Measurements from ENCODE around the gene TIMP1. TPM values are rescaled to one million over a fixed set of nuclear protein-coding genes. Genes with fewer than 3 reads are reported as not detected.

Gene TIMP1
- total and polyA plus RNA-seq, 2 of the 13 experiments (the other 11 are each of a cell fraction or from before 2014, with no cell fraction given), result 12.3 to 45.8 TPM

DNA sequence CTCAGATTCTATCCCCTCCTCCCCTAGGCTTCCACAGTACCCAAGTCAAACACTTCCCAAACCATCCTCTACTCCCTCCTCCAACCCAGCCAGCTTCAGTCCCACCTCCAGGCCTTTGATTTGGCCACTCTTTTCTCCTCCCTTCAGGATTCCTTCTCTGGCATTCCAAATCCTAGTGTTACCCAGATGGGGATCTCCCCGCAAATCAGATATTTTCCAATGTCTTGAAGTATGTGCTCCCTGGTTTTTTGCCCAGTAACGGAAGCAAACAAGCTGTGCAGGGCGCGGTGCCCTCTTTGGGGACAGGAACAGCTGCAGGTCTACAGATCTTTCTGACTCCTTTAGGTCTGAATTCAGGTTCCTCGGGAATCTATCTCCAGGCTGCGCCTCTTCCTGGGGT lies 39.6 kb downstream of the TIMP1 start:
- ATAC-seq, result no peak
- H3K4me2 ChIP-seq (ENCODE audit: low read depth, low read length), result no peak overlapping the region
- H3K27me3 ChIP-seq (ENCODE audit: control insufficient read depth in 1 of 2, insufficient read depth in 2 of 2, low read length in 2 of 2), result peaks cover 0 to 13% of the 10 kb centered on the region in 2 experiments; a peak in 1 of 5 replicates
- 43% methylated on average over 6 of the region's 6 CpGs for WGBS (ENCODE audit: low lambda C conversion rate)
- H4K20me1 ChIP-seq (ENCODE audit: insufficient read depth, low read length), result no peaks in the 10 kb centered on the region
- H3K36me3 ChIP-seq (replicated peaks in 1 of 2; ENCODE audit: control insufficient read depth in 1 of 2, insufficient read depth in 2 of 2, low read length in 2 of 2), result no peaks in the 10 kb centered on the region
- no peaks in the 10 kb centered on the region for H3K9me3 ChIP-seq (ENCODE audit: low read length)
- no peaks in the 10 kb centered on the region for H3K79me2 ChIP-seq (ENCODE audit: insufficient read depth, low read length)
- FAIRE-seq, result no peak
- intact Hi-C loops (cut with micrococcal nuclease; ENCODE audit: unreplicated experiment) (no loop called here), in situ Hi-C loops (cut with HindIII; ENCODE audit: extremely low pct_ligation_motif_present, low pct_unique_long_range_greater_than_20kb) (no loop called here)
- H3K4me3 ChIP-seq (replicated peaks in 1 of 3; ENCODE audit: insufficient read depth in 1 of 3, low read depth in 2 of 3, low read length in 3 of 3), result no peak overlapping the region
- TF ChIP-seq, protein P1, sequence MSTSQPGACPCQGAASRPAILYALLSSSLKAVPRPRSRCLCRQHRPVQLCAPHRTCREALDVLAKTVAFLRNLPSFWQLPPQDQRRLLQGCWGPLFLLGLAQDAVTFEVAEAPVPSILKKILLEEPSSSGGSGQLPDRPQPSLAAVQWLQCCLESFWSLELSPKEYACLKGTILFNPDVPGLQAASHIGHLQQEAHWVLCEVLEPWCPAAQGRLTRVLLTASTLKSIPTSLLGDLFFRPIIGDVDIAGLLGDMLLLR (CRISPR knock-in tag; IDR thresholded peaks at IDR 0.05), result no peak
- TF ChIP-seq, protein P2, sequence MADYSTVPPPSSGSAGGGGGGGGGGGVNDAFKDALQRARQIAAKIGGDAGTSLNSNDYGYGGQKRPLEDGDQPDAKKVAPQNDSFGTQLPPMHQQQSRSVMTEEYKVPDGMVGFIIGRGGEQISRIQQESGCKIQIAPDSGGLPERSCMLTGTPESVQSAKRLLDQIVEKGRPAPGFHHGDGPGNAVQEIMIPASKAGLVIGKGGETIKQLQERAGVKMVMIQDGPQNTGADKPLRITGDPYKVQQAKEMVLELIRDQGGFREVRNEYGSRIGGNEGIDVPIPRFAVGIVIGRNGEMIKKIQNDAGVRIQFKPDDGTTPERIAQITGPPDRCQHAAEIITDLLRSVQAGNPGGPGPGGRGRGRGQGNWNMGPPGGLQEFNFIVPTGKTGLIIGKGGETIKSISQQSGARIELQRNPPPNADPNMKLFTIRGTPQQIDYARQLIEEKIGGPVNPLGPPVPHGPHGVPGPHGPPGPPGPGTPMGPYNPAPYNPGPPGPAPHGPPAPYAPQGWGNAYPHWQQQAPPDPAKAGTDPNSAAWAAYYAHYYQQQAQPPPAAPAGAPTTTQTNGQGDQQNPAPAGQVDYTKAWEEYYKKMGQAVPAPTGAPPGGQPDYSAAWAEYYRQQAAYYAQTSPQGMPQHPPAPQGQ (CRISPR knock-in tag; IDR thresholded peaks at IDR 0.05; ENCODE audit: borderline replicate concordance), result no peak
- TF ChIP-seq ZBTB40 (IDR thresholded peaks at IDR 0.05), result no peak
- no peak for TF ChIP-seq ZBTB40 (CRISPR knock-in tag; IDR thresholded peaks at IDR 0.05)
- no peak for TF ChIP-seq ZFYVE20 (CRISPR knock-in tag; IDR thresholded peaks at IDR 0.05; ENCODE audit: borderline replicate concordance, low read depth)
- no peak overlapping the region for H3K9ac ChIP-seq (ENCODE audit: insufficient read depth, low read depth, low read length)
- no peak overlapping the region for H2AFZ ChIP-seq (ENCODE audit: low read length)
- no peaks in the 10 kb centered on the region for H3K4me1 ChIP-seq (ENCODE audit: insufficient read depth, low read length)
- POLR2A ChIA-PET, result no interaction called here
- no TSS peak for BruUV-seq (replicated peaks)
- H3K27ac ChIP-seq (ENCODE audit: extremely low read length, insufficient read depth, low read length), result no peak overlapping the region
- CTCF ChIA-PET (ENCODE audit: low intra/inter-chr PET ratio, low total read pairs), result no interaction called here
- DNase-seq (ENCODE audit: low spot score), result no peak

Measured in HepG2 (cell line).